Measurements from ENCODE around the gene CPPED1. TPM values are rescaled to one million over a fixed set of nuclear protein-coding genes. Genes with fewer than 3 reads are reported as not detected.

Gene CPPED1
- total and polyA plus RNA-seq, 10 of the 15 experiments (the other 5 are each of a cell fraction or from before 2014, with no cell fraction given), result 7.1 to 39.0 (median 16.0) TPM

- intact Hi-C loops (cut with micrococcal nuclease; ENCODE audit: unreplicated experiment) (no loop called here), in situ Hi-C loops (cut with MboI) (no loop called here)
- no peak overlapping the region for H3K27ac ChIP-seq (ENCODE audit: control insufficient read depth, insufficient read depth)
- no peak overlapping the region for H2AFZ ChIP-seq (ENCODE audit: control insufficient read depth, low read depth, low read length)
- ChIA-PET POLR2A (no interaction called here), CTCF (no interaction called here), SMC1A (ENCODE audit: uncharacterized antibody, unreplicated experiment) (no interaction called here), RAD21 (ENCODE audit: unreplicated experiment) (no interaction called here)
- no peaks in the 10 kb centered on the region for H3K27me3 ChIP-seq (replicated peaks in 1 of 2; ENCODE audit: control insufficient read depth in 2 of 2, insufficient read depth in 2 of 2, low read length in 1 of 2)
- no TSS peak for BruUV-seq (replicated peaks)
- H3K4me3 ChIP-seq, result no peak overlapping the region
- WGBS (ENCODE audit: insufficient coverage, insufficient replicate concordance, low lambda C conversion rate, missing lambda C conversion rate), result 27% methylated on average over 1 of the region's 1 CpG
- DNase-seq (ENCODE audit: low read depth, low spot score) (no peak), FAIRE-seq (no peak), ATAC-seq (no peak)
- no peak overlapping the region for H3K4me2 ChIP-seq (ENCODE audit: control insufficient read depth, insufficient read depth)
- no peaks in the 10 kb centered on the region for H3K79me2 ChIP-seq (ENCODE audit: control insufficient read depth, insufficient read depth, low read length)
- no peaks in the 10 kb centered on the region for H4K20me1 ChIP-seq (ENCODE audit: control insufficient read depth, insufficient read depth)
- H3K4me1 ChIP-seq (ENCODE audit: control insufficient read depth, insufficient read depth, low read length), result no peaks in the 10 kb centered on the region
- H3K9me3 ChIP-seq (replicated peaks; ENCODE audit: control insufficient read depth, insufficient read depth, low read length), result no peaks in the 10 kb centered on the region
- H3K36me3 ChIP-seq (ENCODE audit: control insufficient read depth in 2 of 2, insufficient read depth in 2 of 2, low read length in 1 of 2), result no peaks in the 10 kb centered on the region
- no peak for TF ChIP-seq SUPT20H (IDR thresholded peaks at IDR 0.05; ENCODE audit: borderline replicate concordance, control insufficient read depth, low read depth, low read length)
- TF ChIP-seq ZSCAN29 (IDR thresholded peaks at IDR 0.05), result no peak
- TF ChIP-seq HDAC6 (IDR thresholded peaks at IDR 0.05; ENCODE audit: unreplicated experiment), result no peak
- no peak for TF ChIP-seq RBBP5 (conservative IDR thresholded peaks at IDR 0.05)
- no peak for TF ChIP-seq CBX3 (IDR thresholded peaks at IDR 0.05; ENCODE audit: borderline replicate concordance, low read depth)
- no peak for TF ChIP-seq KDM1A (IDR thresholded peaks at IDR 0.05; ENCODE audit: borderline replicate concordance)
- TF ChIP-seq, protein P1, sequence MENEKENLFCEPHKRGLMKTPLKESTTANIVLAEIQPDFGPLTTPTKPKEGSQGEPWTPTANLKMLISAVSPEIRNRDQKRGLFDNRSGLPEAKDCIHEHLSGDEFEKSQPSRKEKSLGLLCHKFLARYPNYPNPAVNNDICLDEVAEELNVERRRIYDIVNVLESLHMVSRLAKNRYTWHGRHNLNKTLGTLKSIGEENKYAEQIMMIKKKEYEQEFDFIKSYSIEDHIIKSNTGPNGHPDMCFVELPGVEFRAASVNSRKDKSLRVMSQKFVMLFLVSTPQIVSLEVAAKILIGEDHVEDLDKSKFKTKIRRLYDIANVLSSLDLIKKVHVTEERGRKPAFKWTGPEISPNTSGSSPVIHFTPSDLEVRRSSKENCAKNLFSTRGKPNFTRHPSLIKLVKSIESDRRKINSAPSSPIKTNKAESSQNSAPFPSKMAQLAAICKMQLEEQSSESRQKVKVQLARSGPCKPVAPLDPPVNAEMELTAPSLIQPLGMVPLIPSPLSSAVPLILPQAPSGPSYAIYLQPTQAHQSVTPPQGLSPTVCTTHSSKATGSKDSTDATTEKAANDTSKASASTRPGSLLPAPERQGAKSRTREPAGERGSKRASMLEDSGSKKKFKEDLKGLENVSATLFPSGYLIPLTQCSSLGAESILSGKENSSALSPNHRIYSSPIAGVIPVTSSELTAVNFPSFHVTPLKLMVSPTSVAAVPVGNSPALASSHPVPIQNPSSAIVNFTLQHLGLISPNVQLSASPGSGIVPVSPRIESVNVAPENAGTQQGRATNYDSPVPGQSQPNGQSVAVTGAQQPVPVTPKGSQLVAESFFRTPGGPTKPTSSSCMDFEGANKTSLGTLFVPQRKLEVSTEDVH (IDR thresholded peaks at IDR 0.05; ENCODE audit: low read depth, partially characterized antibody), result no peak
- TF ChIP-seq MYC (IDR thresholded peaks at IDR 0.05; ENCODE audit: insufficient read depth, insufficient read length, insufficient replicate concordance, low read length, severe bottlenecking), result no peak
- TF ChIP-seq GABPA (IDR thresholded peaks at IDR 0.05; ENCODE audit: low read depth), result no peak
- no peak for TF ChIP-seq HDAC2 (IDR thresholded peaks at IDR 0.05)
- TF ChIP-seq, protein P2, sequence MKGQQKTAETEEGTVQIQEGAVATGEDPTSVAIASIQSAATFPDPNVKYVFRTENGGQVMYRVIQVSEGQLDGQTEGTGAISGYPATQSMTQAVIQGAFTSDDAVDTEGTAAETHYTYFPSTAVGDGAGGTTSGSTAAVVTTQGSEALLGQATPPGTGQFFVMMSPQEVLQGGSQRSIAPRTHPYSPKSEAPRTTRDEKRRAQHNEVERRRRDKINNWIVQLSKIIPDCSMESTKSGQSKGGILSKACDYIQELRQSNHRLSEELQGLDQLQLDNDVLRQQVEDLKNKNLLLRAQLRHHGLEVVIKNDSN (IDR thresholded peaks at IDR 0.05; ENCODE audit: borderline replicate concordance, extremely low read length, insufficient read depth, low read depth, low read length), result no peak
- TF ChIP-seq BCL11A (IDR thresholded peaks at IDR 0.05; ENCODE audit: low read depth, low read length), result no peak
- TF ChIP-seq MEF2A (IDR thresholded peaks at IDR 0.05; ENCODE audit: insufficient read depth, low read depth, low read length), result no peak
- no peak overlapping the region for H3K9ac ChIP-seq (ENCODE audit: control insufficient read depth, insufficient read depth, low read length)
Observed at GRCh38 chr16:12846592-12846991, 42.9 kb upstream of the CPPED1 start.
